ENCODE data around the gene SERAC1. TPM values are rescaled to one million over a fixed set of nuclear protein-coding genes. Genes with fewer than 3 reads are reported as not detected.

The SERAC1 gene
- total and polyA plus RNA-seq, 7 donors: 3.6 to 15.0 (median 9.6) TPM

- Histone ChIP-seq H3K27me3 (no peaks in the 10 kb centered on the region), H3K36me3 (peaks cover 0 to 60% (median 14%) of the 10 kb centered on the region in 4 donors), H3K4me1 (peaks cover 0 to 18% (median 16%) of the 10 kb centered on the region in 4 donors), H3K27ac (no peak overlapping the region), H3K4me3 (no peak overlapping the region), H3K9me3 (no peaks in the 10 kb centered on the region)
- intact Hi-C loops (cut with DNase I): no loop called here
- TF ChIP-seq POLR2A (IDR thresholded peaks at IDR 0.05) (no peak), EP300 (IDR thresholded peaks at IDR 0.05) (no peak), POLR2AphosphoS5 (IDR thresholded peaks at IDR 0.05) (no peak), CTCF (IDR thresholded peaks at IDR 0.05) (no peak)
- 90 to 93% methylated on average over 24 of the region's 24 CpGs for WGBS, 2 donors
- no peak for DNase-seq
These were observed 103.3 kb downstream of the SERAC1 start for GRCh38 chr6:158064725-158065251.

GRCh38 chr6:158063736-158064135, 104.3 kb downstream of the SERAC1 start:
- no peak overlapping the region for H3K4me3 ChIP-seq
- H3K9me3 ChIP-seq: no peaks in the 10 kb centered on the region
- H3K27ac ChIP-seq: no peak overlapping the region
- 96 to 98% methylated on average over 11 of the region's 11 CpGs for WGBS, 2 donors
- no peak for TF ChIP-seq POLR2A (IDR thresholded peaks at IDR 0.05)
- TF ChIP-seq CTCF (IDR thresholded peaks at IDR 0.05): no peak
- TF ChIP-seq POLR2AphosphoS5 (IDR thresholded peaks at IDR 0.05): no peak
- no peak for TF ChIP-seq EP300 (IDR thresholded peaks at IDR 0.05)
- peaks cover 0 to 20% (median 18%) of the 10 kb centered on the region in 4 donors for H3K4me1 ChIP-seq
- no peaks in the 10 kb centered on the region for H3K27me3 ChIP-seq
- H3K36me3 ChIP-seq: peaks cover 0 to 51% (median 14%) of the 10 kb centered on the region in 4 donors
- DNase-seq: no peak
- intact Hi-C loops (cut with DNase I): no loop called here

- no peak overlapping the region for H3K27ac ChIP-seq
- peaks cover 0 to 28% (median 18%) of the 10 kb centered on the region in 4 donors for H3K4me1 ChIP-seq
- 92 to 95% methylated on average over 29 of the region's 29 CpGs for WGBS, 2 donors
- H3K9me3 ChIP-seq: no peaks in the 10 kb centered on the region
- intact Hi-C loops (cut with DNase I): no loop called here
- DNase-seq: no peak
- H3K36me3 ChIP-seq: peaks cover 0 to 36% (median 14%) of the 10 kb centered on the region in 4 donors
- TF ChIP-seq POLR2A (IDR thresholded peaks at IDR 0.05): no peak
- TF ChIP-seq POLR2AphosphoS5 (IDR thresholded peaks at IDR 0.05): no peak
- TF ChIP-seq EP300 (IDR thresholded peaks at IDR 0.05): no peak
- no peak for TF ChIP-seq CTCF (IDR thresholded peaks at IDR 0.05)
- H3K27me3 ChIP-seq: no peaks in the 10 kb centered on the region
- no peak overlapping the region for H3K4me3 ChIP-seq
These were observed 106.2 kb downstream of the SERAC1 start for GRCh38 chr6:158061709-158062461.

- intact Hi-C loops (cut with DNase I): no loop called here
- no peaks in the 10 kb centered on the region for H3K27me3 ChIP-seq
- 85 to 94% methylated on average over 5 of the region's 5 CpGs for WGBS, 2 donors
- peaks cover 0 to 28% (median 18%) of the 10 kb centered on the region in 4 donors for H3K4me1 ChIP-seq
- peaks cover 0 to 31% (median 13%) of the 10 kb centered on the region in 4 donors for H3K36me3 ChIP-seq
- DNase-seq: no peak
- H3K4me3 ChIP-seq: no peak overlapping the region
- H3K9me3 ChIP-seq: no peaks in the 10 kb centered on the region
- TF ChIP-seq POLR2AphosphoS5 (IDR thresholded peaks at IDR 0.05) (no peak), POLR2A (IDR thresholded peaks at IDR 0.05) (no peak), CTCF (IDR thresholded peaks at IDR 0.05) (no peak), EP300 (IDR thresholded peaks at IDR 0.05) (no peak)
- peak overlapping the region in 3 of 4 donors; percentile 64 to 81 (median 64) for H3K27ac ChIP-seq
These were observed 106.7 kb downstream of the SERAC1 start for GRCh38 chr6:158061361-158061708.
